ENCODE data around the gene FRMPD4. TPM values are rescaled to one million over a fixed set of nuclear protein-coding genes. Genes with fewer than 3 reads are reported as not detected.

FRMPD4 gene
- total RNA-seq, 1 donor from 2014 or later: 0.54 TPM

DNA sequence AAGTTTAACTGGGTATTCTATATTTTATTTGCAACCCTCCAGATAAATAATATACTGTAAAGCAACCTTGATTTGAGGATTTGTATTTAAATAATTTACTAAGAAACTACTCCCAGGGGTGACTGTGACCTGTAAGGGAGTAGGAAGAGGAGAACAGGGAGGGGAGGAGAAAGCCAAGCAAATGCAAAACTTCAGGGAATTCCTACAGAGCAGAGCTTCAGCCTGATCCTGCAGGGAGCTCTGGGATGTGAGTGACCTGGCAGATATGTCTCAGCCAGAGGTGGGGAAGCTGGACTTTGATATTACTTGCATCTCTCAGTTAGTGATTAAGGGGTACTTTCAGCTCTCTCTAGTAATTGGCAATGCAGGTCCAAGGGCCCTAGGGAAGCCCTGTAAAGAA lies 302.0 kb downstream of the FRMPD4 start:
- no peak for DNase-seq (ENCODE audit: low read depth)
- Mint-ChIP-seq H3K27ac (ENCODE audit: unreplicated experiment) (no peak overlapping the region), H3K9me3 (ENCODE audit: unreplicated experiment) (peaks cover 1% of the 10 kb centered on the region), H3K36me3 (ENCODE audit: low read depth, unreplicated experiment) (no peaks in the 10 kb centered on the region), H3K4me1 (ENCODE audit: low read depth, unreplicated experiment) (peaks cover 4% of the 10 kb centered on the region), H3K27me3 (ENCODE audit: low read depth, unreplicated experiment) (no peaks in the 10 kb centered on the region), H3K4me3 (ENCODE audit: unreplicated experiment) (no peak overlapping the region)
- no peak for FAIRE-seq
- Histone ChIP-seq H2AFZ (ENCODE audit: low read depth, low read length) (no peak overlapping the region), H3K36me3 (ENCODE audit: insufficient read depth, low read length) (no peaks in the 10 kb centered on the region), H3K27ac (ENCODE audit: low read depth, low read length) (no peak overlapping the region), H4K20me1 (ENCODE audit: insufficient read depth, low read length) (no peaks in the 10 kb centered on the region), H3K79me2 (ENCODE audit: insufficient read depth, low read length) (no peaks in the 10 kb centered on the region), H3K4me1 (ENCODE audit: insufficient read depth, low read length) (peaks cover 6% of the 10 kb centered on the region), H3K9me3 (ENCODE audit: insufficient read depth, low read depth, low read length) (no peaks in the 10 kb centered on the region), H3K4me3 (ENCODE audit: insufficient read depth, low read depth, low read length) (no peak overlapping the region), H3K9ac (ENCODE audit: low read length) (no peak overlapping the region), H3K27me3 (ENCODE audit: insufficient read depth, low read length) (no peaks in the 10 kb centered on the region), H3K4me2 (ENCODE audit: low read length) (no peak overlapping the region)
- no peak for TF ChIP-seq EZH2 (IDR thresholded peaks at IDR 0.05; ENCODE audit: insufficient read depth, low read length)
- TF ChIP-seq CTCF (IDR thresholded peaks at IDR 0.05; ENCODE audit: insufficient read depth, low read depth, low read length): no peak

GRCh38 chrX:12441381-12442128 lies 303.3 kb downstream of the FRMPD4 start:
- TF ChIP-seq EZH2 (IDR thresholded peaks at IDR 0.05; ENCODE audit: insufficient read depth, low read length) (no peak), CTCF (IDR thresholded peaks at IDR 0.05; ENCODE audit: insufficient read depth, low read depth, low read length) (peak; percentile 5)
- peak; percentile 5 for FAIRE-seq

GRCh38 chrX:12443534-12444098 lies 305.3 kb downstream of the FRMPD4 start:
- DNase-seq (ENCODE audit: low read depth) (no peak), FAIRE-seq (peak; percentile 9)
- Histone ChIP-seq H3K4me2 (ENCODE audit: low read length) (no peak overlapping the region), H3K27me3 (ENCODE audit: insufficient read depth, low read length) (no peaks in the 10 kb centered on the region), H3K27ac (ENCODE audit: low read depth, low read length) (no peak overlapping the region), H3K79me2 (ENCODE audit: insufficient read depth, low read length) (no peaks in the 10 kb centered on the region), H3K9me3 (ENCODE audit: insufficient read depth, low read depth, low read length) (no peaks in the 10 kb centered on the region), H3K4me3 (ENCODE audit: insufficient read depth, low read depth, low read length) (no peak overlapping the region), H2AFZ (ENCODE audit: low read depth, low read length) (no peak overlapping the region), H3K36me3 (ENCODE audit: insufficient read depth, low read length) (no peaks in the 10 kb centered on the region), H3K9ac (ENCODE audit: low read length) (no peak overlapping the region), H3K4me1 (ENCODE audit: insufficient read depth, low read length) (peaks cover 9% of the 10 kb centered on the region), H4K20me1 (ENCODE audit: insufficient read depth, low read length) (no peaks in the 10 kb centered on the region)
- H3K9me3 Mint-ChIP-seq (ENCODE audit: unreplicated experiment): peaks cover 1% of the 10 kb centered on the region
- H3K36me3 Mint-ChIP-seq (ENCODE audit: low read depth, unreplicated experiment): no peaks in the 10 kb centered on the region
- no peak overlapping the region for H3K27ac Mint-ChIP-seq (ENCODE audit: unreplicated experiment)
- H3K4me3 Mint-ChIP-seq (ENCODE audit: unreplicated experiment): no peak overlapping the region
- peaks cover 4% of the 10 kb centered on the region for H3K4me1 Mint-ChIP-seq (ENCODE audit: low read depth, unreplicated experiment)
- no peaks in the 10 kb centered on the region for H3K27me3 Mint-ChIP-seq (ENCODE audit: low read depth, unreplicated experiment)
- no peak for TF ChIP-seq CTCF (IDR thresholded peaks at IDR 0.05; ENCODE audit: insufficient read depth, low read depth, low read length)
- no peak for TF ChIP-seq EZH2 (IDR thresholded peaks at IDR 0.05; ENCODE audit: insufficient read depth, low read length)

More at GRCh38 chrX:12441381-12442128, 303.3 kb downstream of the FRMPD4 start:
- Histone ChIP-seq H3K79me2 (ENCODE audit: insufficient read depth, low read length) (no peaks in the 10 kb centered on the region), H3K4me2 (ENCODE audit: low read length) (no peak overlapping the region), H4K20me1 (ENCODE audit: insufficient read depth, low read length) (no peaks in the 10 kb centered on the region), H3K9ac (ENCODE audit: low read length) (no peak overlapping the region), H3K4me1 (ENCODE audit: insufficient read depth, low read length) (peaks cover 6% of the 10 kb centered on the region), H3K27me3 (ENCODE audit: insufficient read depth, low read length) (no peaks in the 10 kb centered on the region), H3K9me3 (ENCODE audit: insufficient read depth, low read depth, low read length) (no peaks in the 10 kb centered on the region), H3K4me3 (ENCODE audit: insufficient read depth, low read depth, low read length) (no peak overlapping the region), H3K27ac (ENCODE audit: low read depth, low read length) (peak overlapping the region; percentile 18), H2AFZ (ENCODE audit: low read depth, low read length) (no peak overlapping the region), H3K36me3 (ENCODE audit: insufficient read depth, low read length) (no peaks in the 10 kb centered on the region)
- peak; percentile 77 for DNase-seq (ENCODE audit: low read depth)
- Mint-ChIP-seq H3K36me3 (ENCODE audit: low read depth, unreplicated experiment) (no peaks in the 10 kb centered on the region), H3K27ac (ENCODE audit: unreplicated experiment) (peak overlapping the region; percentile 14), H3K4me3 (ENCODE audit: unreplicated experiment) (no peak overlapping the region), H3K4me1 (ENCODE audit: low read depth, unreplicated experiment) (peaks cover 4% of the 10 kb centered on the region), H3K9me3 (ENCODE audit: unreplicated experiment) (peaks cover 1% of the 10 kb centered on the region), H3K27me3 (ENCODE audit: low read depth, unreplicated experiment) (no peaks in the 10 kb centered on the region)

Measured in astrocyte (in vitro differentiated cells and primary cell).